Measurements from ENCODE around the gene QRFP. TPM values are rescaled to one million over a fixed set of nuclear protein-coding genes. Genes with fewer than 3 reads are reported as not detected.

Gene QRFP
- total RNA-seq, 4 donors from 2014 or later: not detected

GRCh38 chr9:130927995-130928900, 31.6 kb upstream of the QRFP start:
- 57 to 62% methylated on average over 8 to 11 of the region's 14 CpGs for WGBS, 2 donors
- TF ChIP-seq POLR2A (IDR thresholded peaks at IDR 0.05): no peak
- TF ChIP-seq, protein P1, sequence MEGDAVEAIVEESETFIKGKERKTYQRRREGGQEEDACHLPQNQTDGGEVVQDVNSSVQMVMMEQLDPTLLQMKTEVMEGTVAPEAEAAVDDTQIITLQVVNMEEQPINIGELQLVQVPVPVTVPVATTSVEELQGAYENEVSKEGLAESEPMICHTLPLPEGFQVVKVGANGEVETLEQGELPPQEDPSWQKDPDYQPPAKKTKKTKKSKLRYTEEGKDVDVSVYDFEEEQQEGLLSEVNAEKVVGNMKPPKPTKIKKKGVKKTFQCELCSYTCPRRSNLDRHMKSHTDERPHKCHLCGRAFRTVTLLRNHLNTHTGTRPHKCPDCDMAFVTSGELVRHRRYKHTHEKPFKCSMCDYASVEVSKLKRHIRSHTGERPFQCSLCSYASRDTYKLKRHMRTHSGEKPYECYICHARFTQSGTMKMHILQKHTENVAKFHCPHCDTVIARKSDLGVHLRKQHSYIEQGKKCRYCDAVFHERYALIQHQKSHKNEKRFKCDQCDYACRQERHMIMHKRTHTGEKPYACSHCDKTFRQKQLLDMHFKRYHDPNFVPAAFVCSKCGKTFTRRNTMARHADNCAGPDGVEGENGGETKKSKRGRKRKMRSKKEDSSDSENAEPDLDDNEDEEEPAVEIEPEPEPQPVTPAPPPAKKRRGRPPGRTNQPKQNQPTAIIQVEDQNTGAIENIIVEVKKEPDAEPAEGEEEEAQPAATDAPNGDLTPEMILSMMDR (IDR thresholded peaks at IDR 0.05): no peak
- no peak overlapping the region for H3K4me3 ChIP-seq (ENCODE audit: low read depth, poor library complexity, severe bottlenecking)
- intact Hi-C loops (cut with DNase I; ENCODE audit: low total_unique reads): no loop called here
- DNase-seq (ENCODE audit: low spot score in 2 of 2): no peak

DNA sequence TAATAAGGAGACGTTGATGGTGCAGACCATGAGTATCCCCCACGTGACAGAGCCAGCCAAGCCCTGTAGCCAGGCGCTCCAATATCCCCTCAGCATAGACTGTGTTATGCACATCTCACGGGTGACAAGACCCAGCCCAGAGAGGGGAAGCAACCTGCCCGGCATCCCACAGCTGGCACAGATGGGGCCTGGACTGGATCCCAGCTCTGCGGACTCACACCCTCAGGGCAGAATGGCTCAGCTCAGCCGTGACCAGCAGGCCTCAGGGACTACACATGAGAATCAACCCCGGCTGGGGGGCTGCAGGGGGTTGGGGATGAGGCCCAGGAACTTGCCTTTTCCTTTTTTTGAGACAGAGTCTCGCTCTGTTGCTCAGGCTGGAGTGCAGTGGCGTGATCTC, 30.7 kb upstream of the QRFP start:
- TF ChIP-seq POLR2A (IDR thresholded peaks at IDR 0.05): no peak
- TF ChIP-seq, protein P1 (IDR thresholded peaks at IDR 0.05): no peak
- WGBS, 2 donors: 81 to 83% methylated on average over 10 of the region's 10 CpGs

GRCh38 chr9:130925050-130925678, 28.6 kb upstream of the QRFP start:
- intact Hi-C loops (cut with DNase I; ENCODE audit: low total_unique reads): no loop called here
- 80 to 85% methylated on average over 16 to 19 of the region's 19 CpGs for whole genome bisulfite sequencing, 2 donors
- TF ChIP-seq, protein P1 (IDR thresholded peaks at IDR 0.05): no peak
- no peak for TF ChIP-seq POLR2A (IDR thresholded peaks at IDR 0.05)
- DNase-seq (ENCODE audit: low spot score in 2 of 2): no peak
- no peak overlapping the region for H3K4me3 ChIP-seq (ENCODE audit: low read depth, poor library complexity, severe bottlenecking)

More for the DNA sequence above, 30.7 kb upstream of the QRFP start:
- intact Hi-C loops (cut with DNase I; ENCODE audit: low total_unique reads): no loop called here
- DNase-seq (ENCODE audit: low spot score in 2 of 2): no peak
- H3K4me3 ChIP-seq (ENCODE audit: low read depth, poor library complexity, severe bottlenecking): no peak overlapping the region

- 69 to 74% methylated on average over 9 to 10 of the region's 10 CpGs for WGBS, 2 donors
- no peak overlapping the region for H3K4me3 ChIP-seq (ENCODE audit: low read depth, poor library complexity, severe bottlenecking)
- DNase-seq (ENCODE audit: low spot score in 2 of 2): no peak
- intact Hi-C loops (cut with DNase I; ENCODE audit: low total_unique reads): no loop called here
- no peak for TF ChIP-seq POLR2A (IDR thresholded peaks at IDR 0.05)
- TF ChIP-seq, protein P1 (IDR thresholded peaks at IDR 0.05): no peak
Observed at GRCh38 chr9:130924448-130924788, 27.8 kb upstream of the QRFP start.

DNA sequence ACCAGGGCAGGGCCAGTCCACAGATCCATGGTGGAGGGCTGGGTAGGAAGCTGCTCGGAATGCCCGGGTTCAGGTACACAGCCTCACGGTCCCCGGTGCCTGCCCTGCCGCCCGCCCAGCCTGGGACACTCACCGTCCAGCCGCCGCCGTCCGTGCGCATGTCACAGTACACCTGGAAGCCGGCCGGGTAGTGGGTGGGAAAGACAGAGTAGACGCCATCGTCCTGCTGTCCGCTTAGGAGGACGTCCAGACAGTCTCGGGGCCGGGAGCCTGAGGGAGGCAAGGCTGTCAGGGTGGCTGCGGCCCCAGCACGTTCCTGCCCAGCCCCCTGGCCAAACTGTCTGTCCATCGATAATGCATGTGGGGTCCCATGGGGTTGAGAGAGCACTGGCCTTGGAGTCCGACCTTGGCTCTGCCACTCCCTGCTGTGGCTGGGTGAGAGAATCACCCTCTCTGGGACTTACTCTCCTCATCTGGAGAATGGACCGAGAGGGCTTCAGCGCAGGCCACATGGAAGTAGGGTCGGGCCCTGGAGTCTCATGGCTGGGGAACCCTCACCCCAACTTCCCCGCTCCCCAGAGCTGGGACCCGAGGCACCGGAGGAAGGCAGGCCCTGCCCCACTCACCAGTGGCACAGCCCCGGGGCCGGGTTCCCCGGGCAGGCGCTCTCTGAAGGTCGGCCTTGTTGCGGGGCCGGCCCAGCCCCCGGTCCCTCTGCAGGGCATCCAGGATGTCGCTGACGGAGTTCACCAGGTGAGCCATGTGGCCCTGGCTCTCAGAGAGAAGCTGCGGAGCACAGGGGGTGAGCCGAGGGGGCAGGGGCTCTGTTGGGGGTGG, 27.2 kb upstream of the QRFP start:
- no peak overlapping the region for H3K4me3 ChIP-seq (ENCODE audit: low read depth, poor library complexity, severe bottlenecking)
- 78 to 84% methylated on average over 33 to 38 of the region's 42 CpGs for whole genome bisulfite sequencing, 2 donors
- intact Hi-C loops (cut with DNase I; ENCODE audit: low total_unique reads): no loop called here
- TF ChIP-seq, protein P1 (IDR thresholded peaks at IDR 0.05): no peak
- no peak for TF ChIP-seq POLR2A (IDR thresholded peaks at IDR 0.05)
- DNase-seq (ENCODE audit: low spot score in 2 of 2): no peak
